ENCODE measurements around the gene GFPT2.
"Not testable (repeated sequence)": the region's sequence is repeated elsewhere in the genome, so short reads cannot be mapped to it uniquely, and the experiment has no call there.

The GFPT2 gene

GRCh38 chr5:180305481-180305880 is 47.7 kb downstream of the GFPT2 start:
- Histone ChIP-seq H3K27me3 (ENCODE audit: control insufficient read depth, insufficient read depth, low read length) (no peaks in the 10 kb centered on the region), H3K4me3 (ENCODE audit: low read length) (no peak overlapping the region), H3K9me3 (ENCODE audit: control insufficient read depth, low read depth, low read length) (no peaks in the 10 kb centered on the region), H3K4me1 (ENCODE audit: control insufficient read depth, low read depth, low read length) (no peaks in the 10 kb centered on the region), H3K9ac (ENCODE audit: low read length) (no peak overlapping the region), H3K27ac (ENCODE audit: low read length) (no peak overlapping the region), H3K36me3 (ENCODE audit: control insufficient read depth, low read depth, low read length) (peaks cover 77% of the 10 kb centered on the region)

GRCh38 chr5:180304431-180305375 is 48.4 kb downstream of the GFPT2 start:
- Histone ChIP-seq H3K27ac (ENCODE audit: low read length) (no peak overlapping the region), H3K4me3 (ENCODE audit: low read length) (no peak overlapping the region), H3K27me3 (ENCODE audit: control insufficient read depth, insufficient read depth, low read length) (no peaks in the 10 kb centered on the region), H3K4me1 (ENCODE audit: control insufficient read depth, low read depth, low read length) (no peaks in the 10 kb centered on the region), H3K36me3 (ENCODE audit: control insufficient read depth, low read depth, low read length) (peaks cover 82% of the 10 kb centered on the region), H3K9ac (ENCODE audit: low read length) (no peak overlapping the region), H3K9me3 (ENCODE audit: control insufficient read depth, low read depth, low read length) (no peaks in the 10 kb centered on the region)

GRCh38 chr5:180304016-180304292 is 49.2 kb downstream of the GFPT2 start:
- H3K9ac ChIP-seq (ENCODE audit: low read length): no peak overlapping the region
- no peak overlapping the region for H3K27ac ChIP-seq (ENCODE audit: low read length)
- peaks cover 76% of the 10 kb centered on the region for H3K36me3 ChIP-seq (ENCODE audit: control insufficient read depth, low read depth, low read length)
- no peaks in the 10 kb centered on the region for H3K27me3 ChIP-seq (ENCODE audit: control insufficient read depth, insufficient read depth, low read length)
- no peak overlapping the region for H3K4me3 ChIP-seq (ENCODE audit: low read length)
- no peaks in the 10 kb centered on the region for H3K9me3 ChIP-seq (ENCODE audit: control insufficient read depth, low read depth, low read length)
- no peaks in the 10 kb centered on the region for H3K4me1 ChIP-seq (ENCODE audit: control insufficient read depth, low read depth, low read length)

GRCh38 chr5:180303226-180304015 is 49.7 kb downstream of the GFPT2 start:
- no peak overlapping the region for H3K4me3 ChIP-seq (ENCODE audit: low read length)
- peaks cover 72% of the 10 kb centered on the region for H3K36me3 ChIP-seq (ENCODE audit: control insufficient read depth, low read depth, low read length)
- H3K27me3 ChIP-seq (ENCODE audit: control insufficient read depth, insufficient read depth, low read length): no peaks in the 10 kb centered on the region
- no peak overlapping the region for H3K27ac ChIP-seq (ENCODE audit: low read length)
- H3K9me3 ChIP-seq (ENCODE audit: control insufficient read depth, low read depth, low read length): no peaks in the 10 kb centered on the region
- H3K4me1 ChIP-seq (ENCODE audit: control insufficient read depth, low read depth, low read length): no peaks in the 10 kb centered on the region
- H3K9ac ChIP-seq (ENCODE audit: low read length): no peak overlapping the region

GRCh38 chr5:180302256-180302655 is 50.9 kb downstream of the GFPT2 start:
- Histone ChIP-seq H3K4me1 (ENCODE audit: control insufficient read depth, low read depth, low read length) (no peaks in the 10 kb centered on the region), H3K27me3 (ENCODE audit: control insufficient read depth, insufficient read depth, low read length) (no peaks in the 10 kb centered on the region), H3K4me3 (ENCODE audit: low read length) (no peak overlapping the region), H3K9ac (ENCODE audit: low read length) (no peak overlapping the region), H3K36me3 (ENCODE audit: control insufficient read depth, low read depth, low read length) (peaks cover 64% of the 10 kb centered on the region), H3K27ac (ENCODE audit: low read length) (no peak overlapping the region), H3K9me3 (ENCODE audit: control insufficient read depth, low read depth, low read length) (no peaks in the 10 kb centered on the region)

GRCh38 chr5:180301253-180301652 is 51.9 kb downstream of the GFPT2 start:
- no peak overlapping the region for H3K9ac ChIP-seq (ENCODE audit: low read length)
- no peak overlapping the region for H3K4me3 ChIP-seq (ENCODE audit: low read length)
- no peak overlapping the region for H3K27ac ChIP-seq (ENCODE audit: low read length)
- no peaks in the 10 kb centered on the region for H3K4me1 ChIP-seq (ENCODE audit: control insufficient read depth, low read depth, low read length)
- no peaks in the 10 kb centered on the region for H3K9me3 ChIP-seq (ENCODE audit: control insufficient read depth, low read depth, low read length)
- H3K27me3 ChIP-seq (ENCODE audit: control insufficient read depth, insufficient read depth, low read length): no peaks in the 10 kb centered on the region
- H3K36me3 ChIP-seq (ENCODE audit: control insufficient read depth, low read depth, low read length): peaks cover 56% of the 10 kb centered on the region

GRCh38 chr5:180299526-180299925 is 53.6 kb downstream of the GFPT2 start:
- no peaks in the 10 kb centered on the region for H3K4me1 ChIP-seq (ENCODE audit: control insufficient read depth, low read depth, low read length)
- no peak overlapping the region for H3K4me3 ChIP-seq (ENCODE audit: low read length)
- H3K36me3 ChIP-seq (ENCODE audit: control insufficient read depth, low read depth, low read length): peaks cover 40% of the 10 kb centered on the region

GRCh38 chr5:180299014-180299413 is 54.1 kb downstream of the GFPT2 start:
- not testable (repeated sequence) for H3K27ac ChIP-seq (ENCODE audit: low read length); H3K4me1 ChIP-seq (ENCODE audit: control insufficient read depth, low read depth, low read length); H3K9me3 ChIP-seq (ENCODE audit: control insufficient read depth, low read depth, low read length); H3K27me3 ChIP-seq (ENCODE audit: control insufficient read depth, insufficient read depth, low read length); H3K9ac ChIP-seq (ENCODE audit: low read length); H3K4me3 ChIP-seq (ENCODE audit: low read length)
- peaks cover 34% of the 10 kb centered on the region for H3K36me3 ChIP-seq (ENCODE audit: control insufficient read depth, low read depth, low read length)

More at GRCh38 chr5:180299526-180299925, 53.6 kb downstream of the GFPT2 start:
- no peaks in the 10 kb centered on the region for H3K27me3 ChIP-seq (ENCODE audit: control insufficient read depth, insufficient read depth, low read length)
- no peak overlapping the region for H3K9ac ChIP-seq (ENCODE audit: low read length)
- H3K9me3 ChIP-seq (ENCODE audit: control insufficient read depth, low read depth, low read length): no peaks in the 10 kb centered on the region
- H3K27ac ChIP-seq (ENCODE audit: low read length): no peak overlapping the region

- no peak overlapping the region for H3K4me3 ChIP-seq (ENCODE audit: low read length)
- H3K9ac ChIP-seq (ENCODE audit: low read length): no peak overlapping the region
- peaks cover 25% of the 10 kb centered on the region for H3K36me3 ChIP-seq (ENCODE audit: control insufficient read depth, low read depth, low read length)
- no peaks in the 10 kb centered on the region for H3K27me3 ChIP-seq (ENCODE audit: control insufficient read depth, insufficient read depth, low read length)
- peaks cover 3% of the 10 kb centered on the region for H3K4me1 ChIP-seq (ENCODE audit: control insufficient read depth, low read depth, low read length)
- H3K9me3 ChIP-seq (ENCODE audit: control insufficient read depth, low read depth, low read length): no peaks in the 10 kb centered on the region
- H3K27ac ChIP-seq (ENCODE audit: low read length): no peak overlapping the region
Measured at GRCh38 chr5:180297587-180298282, 55.4 kb downstream of the GFPT2 start.

GRCh38 chr5:180296771-180297170 is 56.4 kb downstream of the GFPT2 start:
- Histone ChIP-seq H3K4me1 (ENCODE audit: control insufficient read depth, low read depth, low read length) (peaks cover 3% of the 10 kb centered on the region), H3K9ac (ENCODE audit: low read length) (no peak overlapping the region), H3K9me3 (ENCODE audit: control insufficient read depth, low read depth, low read length) (no peaks in the 10 kb centered on the region), H3K27me3 (ENCODE audit: control insufficient read depth, insufficient read depth, low read length) (no peaks in the 10 kb centered on the region), H3K27ac (ENCODE audit: low read length) (no peak overlapping the region), H3K36me3 (ENCODE audit: control insufficient read depth, low read depth, low read length) (peaks cover 18% of the 10 kb centered on the region), H3K4me3 (ENCODE audit: low read length) (no peak overlapping the region)

GRCh38 chr5:180294913-180295555 is 58.1 kb downstream of the GFPT2 start:
- H3K9ac ChIP-seq (ENCODE audit: low read length): no peak overlapping the region
- peaks cover 6% of the 10 kb centered on the region for H3K4me1 ChIP-seq (ENCODE audit: control insufficient read depth, low read depth, low read length)
- no peaks in the 10 kb centered on the region for H3K9me3 ChIP-seq (ENCODE audit: control insufficient read depth, low read depth, low read length)
- H3K4me3 ChIP-seq (ENCODE audit: low read length): no peak overlapping the region
- H3K36me3 ChIP-seq (ENCODE audit: control insufficient read depth, low read depth, low read length): peaks cover under 1% of the 10 kb centered on the region
- H3K27ac ChIP-seq (ENCODE audit: low read length): no peak overlapping the region
- H3K27me3 ChIP-seq (ENCODE audit: control insufficient read depth, insufficient read depth, low read length): no peaks in the 10 kb centered on the region
